DOHH2 (cell line): ENCODE data around the gene GLDN.

Experiments
- H3F3A ChIP-seq: fragments of 200-600 bp; sonication (generic), shearing (Covaris generic); 2 replicates; pipeline ENCODE4 v1.6.0; 2016; ENCODE audit warnings: antibody characterized with exemption, mild to moderate bottlenecking; ENCODE audit not compliant: control insufficient read depth, insufficient read depth
- H3K27ac ChIP-seq: fragments of 200-600 bp; sonication (generic); 2 replicates; pipeline ENCODE4 v1.5.1; 2014; ENCODE audit warnings: low read depth, mild to moderate bottlenecking, low read length, moderate library complexity
- H3K27me3 ChIP-seq: fragments of 200-600 bp; sonication (generic); 2 replicates; pipeline ENCODE4 v1.6.1; 2014; ENCODE audit warnings: mild to moderate bottlenecking, low read length, mixed read lengths; ENCODE audit not compliant: control insufficient read depth
- H3K36me3 ChIP-seq: fragments of 200-600 bp; sonication (generic); 2 replicates; pipeline ENCODE4 v1.6.1; 2014; ENCODE audit warnings: mild to moderate bottlenecking, low read length, moderate library complexity, mixed read lengths; ENCODE audit not compliant: control insufficient read depth
- H3K4me1 ChIP-seq: fragments of 200-600 bp; sonication (generic); 2 replicates; pipeline ENCODE4 v1.6.1; 2014; ENCODE audit warnings: mild to moderate bottlenecking, low read length, mixed read lengths; ENCODE audit not compliant: control insufficient read depth
- H3K4me2 ChIP-seq: fragments of 200-600 bp; sonication (generic); 2 replicates; pipeline ENCODE4 v1.6.0; 2014; ENCODE audit warnings: mild to moderate bottlenecking, low read length, moderate library complexity
- H3K4me3 ChIP-seq: fragments of 200-600 bp; sonication (generic); 2 replicates; pipeline ENCODE4 v1.5.1; 2014; ENCODE audit warnings: mild to moderate bottlenecking, low read length, mixed read lengths
- H3K79me2 ChIP-seq: fragments of 200-600 bp; sonication (generic); 2 replicates; pipeline ENCODE4 v1.6.1; 2014; ENCODE audit warnings: mild to moderate bottlenecking, low read length, mixed read lengths; ENCODE audit not compliant: control insufficient read depth
- H3K9me2 ChIP-seq: fragments of 200-600 bp; sonication (generic); replicated peaks from 2 replicates; pipeline ENCODE4 v1.6.1; 2014; ENCODE audit warnings: mild to moderate bottlenecking, low read length, mixed read lengths; ENCODE audit not compliant: control insufficient read depth
- H3K9me3 ChIP-seq: fragments of 200-600 bp; sonication (generic); 2 replicates; pipeline ENCODE4 v1.6.1; 2014; ENCODE audit warnings: antibody characterized with exemption, low read length, mixed read lengths; ENCODE audit not compliant: control insufficient read depth, insufficient read depth
- H4K20me1 ChIP-seq: fragments of 200-600 bp; sonication (generic); 2 replicates; pipeline ENCODE4 v1.6.0; 2014; ENCODE audit warnings: low read depth, mild to moderate bottlenecking, antibody characterized with exemption, low read length, moderate library complexity; ENCODE audit not compliant: control insufficient read depth, insufficient read depth
- EZH2phosphoT487 ChIP-seq: fragments of 200-600 bp; sonication (generic); IDR thresholded peaks from 2 replicates; pipeline ENCODE4 v1.6.1; 2017; ENCODE audit warnings: borderline replicate concordance, mild to moderate bottlenecking, antibody characterized with exemption, low read length, moderate library complexity, mixed read lengths
- TF ChIP-seq, protein P1 (sequence below): fragments of 200-600 bp; sonication (generic); IDR thresholded peaks from one replicate; pipeline ENCODE4 v1.5.1; 2014; ENCODE audit warnings: antibody characterized with exemption, mild to moderate bottlenecking, low read depth, low read length; ENCODE audit not compliant: poor library complexity, severe bottlenecking

GLDN gene

GRCh38 chr15:51368751-51369450, 27.4 kb downstream of the GLDN start:
- Histone ChIP-seq H3K79me2 (no peaks in the 10 kb centered on the region), H3K9me3 (no peaks in the 10 kb centered on the region), H3K4me3 (no peak overlapping the region), H4K20me1 (no peaks in the 10 kb centered on the region), H3F3A (no peaks in the 10 kb centered on the region), H3K27ac (no peak overlapping the region), H3K4me2 (no peak overlapping the region), H3K36me3 (no peaks in the 10 kb centered on the region), H3K9me2 (no peaks in the 10 kb centered on the region), H3K27me3 (peaks cover 9% of the 10 kb centered on the region), H3K4me1 (no peaks in the 10 kb centered on the region)
- no peak for TF ChIP-seq EZH2phosphoT487
- TF ChIP-seq, protein P1, sequence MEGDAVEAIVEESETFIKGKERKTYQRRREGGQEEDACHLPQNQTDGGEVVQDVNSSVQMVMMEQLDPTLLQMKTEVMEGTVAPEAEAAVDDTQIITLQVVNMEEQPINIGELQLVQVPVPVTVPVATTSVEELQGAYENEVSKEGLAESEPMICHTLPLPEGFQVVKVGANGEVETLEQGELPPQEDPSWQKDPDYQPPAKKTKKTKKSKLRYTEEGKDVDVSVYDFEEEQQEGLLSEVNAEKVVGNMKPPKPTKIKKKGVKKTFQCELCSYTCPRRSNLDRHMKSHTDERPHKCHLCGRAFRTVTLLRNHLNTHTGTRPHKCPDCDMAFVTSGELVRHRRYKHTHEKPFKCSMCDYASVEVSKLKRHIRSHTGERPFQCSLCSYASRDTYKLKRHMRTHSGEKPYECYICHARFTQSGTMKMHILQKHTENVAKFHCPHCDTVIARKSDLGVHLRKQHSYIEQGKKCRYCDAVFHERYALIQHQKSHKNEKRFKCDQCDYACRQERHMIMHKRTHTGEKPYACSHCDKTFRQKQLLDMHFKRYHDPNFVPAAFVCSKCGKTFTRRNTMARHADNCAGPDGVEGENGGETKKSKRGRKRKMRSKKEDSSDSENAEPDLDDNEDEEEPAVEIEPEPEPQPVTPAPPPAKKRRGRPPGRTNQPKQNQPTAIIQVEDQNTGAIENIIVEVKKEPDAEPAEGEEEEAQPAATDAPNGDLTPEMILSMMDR: no peak

DNA sequence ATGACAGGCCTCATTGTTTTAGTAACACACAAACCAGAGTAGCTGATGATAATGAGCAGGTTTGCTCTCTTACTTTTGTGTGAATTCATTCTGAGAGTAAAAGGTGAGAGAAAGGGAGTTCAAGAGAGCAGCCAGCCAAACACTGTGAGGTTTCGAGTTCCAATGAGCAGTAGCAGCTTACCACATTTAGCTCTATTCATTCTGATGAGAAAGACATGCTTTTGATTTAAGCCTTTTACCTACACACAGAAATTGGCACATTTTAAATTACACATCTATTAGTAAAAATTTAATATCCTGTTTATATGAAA, 28.0 kb downstream of the GLDN start:
- no peak overlapping the region for H3K4me2 ChIP-seq
- no peak for TF ChIP-seq EZH2phosphoT487
- TF ChIP-seq, protein P1: no peak
- H3K36me3 ChIP-seq: no peaks in the 10 kb centered on the region
- peaks cover 9% of the 10 kb centered on the region for H3K27me3 ChIP-seq
- no peak overlapping the region for H3K4me3 ChIP-seq
- H3F3A ChIP-seq: no peaks in the 10 kb centered on the region
- H3K27ac ChIP-seq: no peak overlapping the region
- H4K20me1 ChIP-seq: no peaks in the 10 kb centered on the region
- no peaks in the 10 kb centered on the region for H3K4me1 ChIP-seq
- H3K79me2 ChIP-seq: no peaks in the 10 kb centered on the region
- H3K9me3 ChIP-seq: no peaks in the 10 kb centered on the region
- no peaks in the 10 kb centered on the region for H3K9me2 ChIP-seq

- Histone ChIP-seq H3K4me3 (no peak overlapping the region), H3K27ac (no peak overlapping the region), H3K4me1 (no peaks in the 10 kb centered on the region), H4K20me1 (no peaks in the 10 kb centered on the region), H3K27me3 (no peaks in the 10 kb centered on the region), H3K4me2 (no peak overlapping the region), H3K79me2 (no peaks in the 10 kb centered on the region), H3K36me3 (no peaks in the 10 kb centered on the region), H3K9me2 (no peaks in the 10 kb centered on the region), H3F3A (no peaks in the 10 kb centered on the region), H3K9me3 (no peaks in the 10 kb centered on the region)
- TF ChIP-seq, protein P1: no peak
- no peak for TF ChIP-seq EZH2phosphoT487
Observed at GRCh38 chr15:51371266-51371665, 29.8 kb downstream of the GLDN start.
